SKM-1 treated with dmso at 0.1 percent for 144 hours (cell line): Measurements from ENCODE around the gene CFAP43.
A peak's percentile ranks its signal among the peaks of the same experiment; 100 is the strongest.

ENCODE experiments used
- DNase-seq: peaks from one replicate; lab custom pipeline; 2025; ENCODE audit not compliant: unreplicated experiment; lab: John Stamatoyannopoulos, UW

Gene CFAP43

DNA sequence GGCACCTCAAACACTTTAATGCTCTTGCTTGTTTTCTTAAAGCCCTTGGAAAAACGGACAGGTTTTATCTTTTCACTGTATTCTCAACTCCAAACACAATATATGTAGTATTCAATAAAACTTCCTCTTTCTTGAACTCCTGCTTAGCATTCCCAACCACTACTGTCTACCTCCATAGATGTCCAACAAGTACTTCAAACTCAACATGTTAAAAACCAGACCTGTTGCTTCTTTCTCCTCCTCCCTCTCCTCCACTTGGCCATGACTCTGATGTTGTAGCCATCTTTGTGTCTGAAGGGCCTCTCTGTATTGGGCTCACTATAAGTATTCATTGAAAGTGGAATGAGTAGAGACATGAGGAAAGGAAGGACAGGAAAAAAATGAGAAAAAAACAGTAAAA lies 130.3 kb downstream of the CFAP43 start:
- DNase-seq, result no peak

DNA sequence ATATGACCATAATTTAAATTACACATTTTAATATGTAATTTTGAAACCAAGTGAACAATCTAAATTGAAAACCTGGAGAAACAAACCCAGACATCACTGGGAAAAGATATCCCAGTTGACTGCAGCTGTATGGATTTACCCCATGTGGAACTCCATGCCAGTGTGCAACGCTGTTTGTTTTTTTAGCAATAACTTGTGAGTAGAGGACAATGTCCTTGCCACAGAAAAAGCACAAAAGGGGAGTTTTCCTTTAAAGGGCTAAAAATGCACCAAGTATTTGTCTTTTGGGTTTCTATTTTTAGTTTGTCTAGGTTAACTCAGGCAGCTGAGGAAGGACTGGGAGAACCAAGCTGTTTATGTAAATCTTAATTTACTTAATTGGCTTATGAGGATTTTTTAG lies 131.4 kb downstream of the CFAP43 start:
- no peak for DNase-seq

DNA sequence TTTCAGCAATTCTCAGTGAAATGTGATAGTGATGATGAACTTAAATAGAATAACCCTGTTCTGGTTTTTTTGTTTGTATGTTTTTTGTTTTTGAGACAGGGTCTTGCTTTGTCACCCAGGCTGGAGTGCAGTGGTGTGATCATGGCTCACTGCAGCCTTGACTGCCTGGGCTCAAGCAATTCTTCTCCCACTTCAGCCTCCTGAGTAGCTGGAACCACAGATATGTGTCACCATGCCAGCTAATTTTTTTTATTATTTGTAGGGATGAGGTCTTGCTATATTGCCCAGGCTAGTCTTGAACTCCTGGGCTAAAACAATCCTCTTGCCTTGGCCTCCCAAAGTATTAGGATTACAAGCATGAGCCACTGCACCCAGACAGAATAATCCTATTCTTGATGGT lies 132.2 kb downstream of the CFAP43 start:
- no peak for DNase-seq

DNA sequence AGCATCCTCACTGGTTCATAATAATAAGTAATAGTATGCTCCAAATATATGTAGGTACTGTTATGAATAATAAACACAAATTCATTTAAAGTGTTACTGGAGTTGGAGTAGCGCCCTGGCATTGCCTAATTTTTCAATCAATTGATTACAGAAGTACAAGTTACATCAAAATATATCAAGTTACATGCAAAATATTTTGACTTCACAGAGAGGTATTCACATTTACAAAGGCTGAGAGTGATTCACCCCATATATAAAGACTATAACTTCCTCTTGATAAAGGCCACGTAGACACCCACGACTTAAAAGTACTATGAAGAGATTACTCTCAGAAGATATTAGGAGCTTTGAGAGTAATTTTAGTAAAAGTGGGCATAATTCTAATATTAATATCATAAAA lies 132.9 kb downstream of the CFAP43 start:
- no peak for DNase-seq

DNA sequence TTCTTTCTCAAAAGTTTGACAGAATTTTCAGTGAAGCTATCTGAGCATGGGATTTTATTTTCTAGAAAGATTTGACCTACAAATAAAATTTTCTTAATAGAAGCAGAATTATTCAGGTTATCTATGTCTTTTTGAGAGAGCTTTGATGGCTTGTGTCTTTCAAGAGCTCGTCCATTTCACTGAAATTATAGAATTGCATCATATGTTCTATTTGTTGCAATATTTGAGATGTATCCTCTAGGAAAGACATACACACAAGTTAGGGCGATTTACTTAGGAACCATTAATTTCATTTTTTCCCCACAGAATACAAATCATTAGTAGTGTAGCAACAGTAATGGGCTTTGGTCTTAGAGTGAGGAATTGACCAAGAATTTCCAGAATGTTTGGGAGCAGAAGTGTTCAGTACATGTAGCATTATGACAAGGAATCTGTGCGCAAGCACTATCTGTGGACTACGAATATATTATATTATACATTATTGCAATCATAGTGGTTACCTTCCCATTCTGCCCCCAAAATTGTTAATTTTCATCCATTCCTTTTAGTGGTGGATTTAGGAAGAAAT lies 133.7 kb downstream of the CFAP43 start:
- no peak for DNase-seq

DNA sequence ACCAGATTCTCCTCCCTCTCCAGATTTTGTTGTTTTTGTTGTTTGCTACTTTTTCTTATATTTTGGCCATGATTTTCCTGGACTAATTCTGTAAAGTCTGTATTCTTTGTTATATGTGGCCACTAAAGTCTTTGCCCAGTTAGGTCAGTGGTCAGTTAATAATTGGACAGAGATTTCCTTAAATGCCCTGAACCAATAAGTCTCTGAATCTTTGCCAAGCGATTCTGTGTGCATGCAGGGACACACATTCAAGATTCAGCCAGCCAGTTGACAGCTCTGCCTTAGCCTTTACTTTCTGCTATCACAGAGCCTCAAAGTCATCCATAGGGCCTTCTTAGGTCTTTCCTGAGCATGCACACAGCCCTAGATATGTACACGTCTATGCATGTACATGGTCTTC lies 135.5 kb downstream of the CFAP43 start:
- DNase-seq, result no peak

DNA sequence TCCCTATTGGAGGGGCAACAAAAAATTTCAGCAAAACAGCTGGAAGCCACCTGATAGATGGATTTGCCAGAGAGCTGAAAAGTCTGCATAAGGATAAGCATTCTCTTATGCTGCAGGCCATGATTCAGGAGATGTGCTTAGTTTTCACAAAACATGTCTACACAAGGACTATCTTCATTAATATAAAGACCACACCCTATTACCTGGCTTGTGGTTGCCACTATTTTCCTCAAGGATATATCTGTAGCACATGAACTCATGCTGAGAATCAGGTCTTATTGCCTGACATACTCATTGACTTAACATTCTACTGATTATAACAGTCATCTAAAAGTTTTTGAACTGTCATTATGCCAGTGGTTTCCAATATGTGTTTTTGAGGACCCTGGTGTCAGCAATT lies 139.4 kb downstream of the CFAP43 start:
- DNase-seq, result no peak

DNA sequence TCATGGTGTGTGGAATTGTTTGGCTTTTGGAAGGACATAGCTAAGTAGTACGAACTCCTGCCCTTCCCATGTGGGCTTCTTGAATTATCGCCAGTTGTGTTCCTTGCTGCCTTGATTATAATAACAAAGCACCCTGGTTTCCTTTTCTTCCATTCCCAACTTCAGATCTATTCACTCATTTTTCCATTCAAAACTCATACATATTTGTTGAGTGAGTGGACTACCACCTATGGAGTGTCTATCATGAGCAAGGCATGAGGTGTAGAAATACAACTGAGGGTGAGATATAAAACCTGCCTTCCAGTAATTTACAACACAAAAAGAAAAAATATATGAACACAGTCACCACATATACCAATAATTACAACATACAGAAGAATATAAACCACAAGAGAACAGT lies 141.6 kb downstream of the CFAP43 start:
- no peak for DNase-seq

DNA sequence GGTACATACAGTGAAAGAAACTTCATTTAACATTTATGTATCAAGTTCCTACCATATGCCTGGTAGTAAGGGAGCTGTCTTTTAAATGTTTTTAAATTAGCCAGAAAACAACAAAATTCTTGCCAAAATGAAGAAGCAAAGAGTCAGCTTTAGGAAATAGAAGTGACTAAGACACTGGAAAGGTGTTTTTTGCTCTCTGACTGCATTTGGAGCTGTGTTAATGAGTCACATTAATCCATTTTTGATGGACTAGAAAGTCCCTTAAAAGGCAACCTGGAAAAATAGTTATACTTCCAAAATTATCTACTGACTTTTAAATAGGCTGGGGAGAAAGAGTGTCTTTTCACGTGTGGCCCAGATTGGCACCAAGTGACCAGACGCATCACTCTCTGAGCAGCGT lies 142.5 kb downstream of the CFAP43 start:
- no peak for DNase-seq

DNA sequence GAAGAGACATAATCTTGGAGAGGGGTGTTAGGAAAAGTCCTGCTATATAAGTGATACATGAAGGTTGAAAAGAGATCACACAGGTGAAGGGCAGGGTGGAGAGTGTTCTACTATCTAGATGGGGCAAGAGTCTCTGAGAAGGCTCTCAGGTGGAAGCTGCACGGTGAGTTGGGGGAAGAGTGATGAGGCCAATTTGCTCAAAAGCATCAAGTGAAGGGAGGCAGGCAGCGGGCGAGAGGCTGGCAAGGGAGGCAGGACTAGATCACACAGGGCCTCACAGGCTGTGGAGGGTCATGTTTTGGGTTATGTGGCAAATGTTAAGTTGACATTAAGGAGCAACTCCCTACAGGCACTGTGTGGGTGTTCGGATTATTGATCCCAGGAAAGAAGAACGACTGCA lies 143.9 kb downstream of the CFAP43 start:
- DNase-seq, result no peak

DNA sequence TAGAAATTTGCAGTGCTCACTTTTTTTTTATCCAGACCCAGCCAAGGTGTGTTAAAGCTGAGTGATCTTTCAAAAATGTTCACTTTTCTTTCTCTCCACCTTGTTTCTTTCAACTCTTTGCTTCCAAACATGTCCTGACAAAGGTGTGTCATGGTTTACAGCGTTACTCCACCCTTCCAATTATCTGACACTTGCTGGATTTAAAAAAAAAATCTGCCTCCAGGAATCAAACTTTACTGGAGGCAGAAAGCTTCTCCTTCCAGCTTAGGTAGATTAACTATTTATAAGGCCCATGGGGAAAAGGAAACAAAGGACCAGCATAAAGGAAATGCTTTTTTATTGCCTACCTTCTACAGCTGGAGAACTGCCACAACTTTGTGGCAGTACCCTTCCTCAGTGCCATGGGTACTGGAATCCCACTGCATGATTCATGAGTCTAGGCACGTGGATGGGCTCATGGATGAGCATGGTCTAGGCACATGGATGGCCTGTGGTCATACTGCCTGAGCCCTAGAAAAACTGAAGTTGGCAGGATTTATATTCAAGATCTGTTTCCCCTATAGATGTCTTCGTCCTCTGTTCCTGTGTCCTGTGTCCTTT lies 146.3 kb downstream of the CFAP43 start, which contains the start of gene COL17A1:
Gene COL17A1, minus strand, starts transcription at position 80 of the 600 bp plus-strand sequence. CDS start 5,207 bp downstream, outside the sequence.
- no peak for DNase-seq

DNA sequence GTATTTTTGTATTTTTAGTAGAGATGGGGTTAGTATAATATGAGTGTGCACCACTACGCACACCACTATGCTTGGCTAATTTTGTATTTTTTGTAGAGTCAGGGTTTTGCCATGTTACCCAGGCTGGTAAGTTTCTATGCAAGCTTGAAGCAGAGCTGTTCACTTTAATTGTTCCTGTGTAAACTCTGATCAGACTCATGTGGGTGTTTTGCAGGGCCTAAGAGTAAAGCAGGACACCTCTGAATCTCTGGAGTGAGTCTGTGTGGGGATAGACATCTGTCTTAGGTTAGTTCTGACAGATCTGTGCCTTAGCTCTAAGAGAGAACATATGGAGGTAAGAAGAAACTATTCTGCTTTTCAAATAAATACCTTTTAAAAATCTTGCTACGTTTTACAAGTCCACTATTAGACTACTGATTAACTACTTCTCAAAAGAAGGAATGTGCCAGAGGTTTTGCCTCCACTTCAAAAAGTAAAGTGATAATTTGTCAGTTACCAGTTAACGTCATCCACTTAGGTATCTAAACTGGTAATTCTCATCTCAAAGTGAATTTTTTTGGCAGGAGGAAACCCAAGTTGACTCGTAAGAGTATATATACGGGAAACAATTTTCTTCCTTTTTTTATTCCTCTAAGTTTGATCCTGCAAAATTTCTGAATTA lies 147.6 kb downstream of the CFAP43 start:
- DNase-seq, result no peak

DNA sequence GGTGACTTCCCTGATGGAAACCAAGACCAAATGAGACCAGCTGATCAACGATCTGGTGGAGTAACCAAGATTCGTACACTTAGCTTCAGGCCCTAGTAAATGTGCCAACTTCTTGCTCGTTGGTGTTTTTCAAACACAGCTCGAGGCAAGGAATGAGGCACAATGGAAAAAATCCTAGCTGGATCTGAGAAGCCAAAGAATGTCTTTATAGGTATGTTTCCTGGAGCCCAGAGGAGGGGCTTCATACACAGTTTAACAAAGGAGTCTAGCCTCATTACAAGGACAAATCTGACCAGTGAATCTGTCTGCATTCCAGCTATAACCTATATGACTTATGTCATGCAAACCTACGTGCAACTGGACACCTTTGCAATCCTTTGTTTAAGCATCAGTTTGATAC lies 150.2 kb downstream of the CFAP43 start:
- DNase-seq, result no peak

DNA sequence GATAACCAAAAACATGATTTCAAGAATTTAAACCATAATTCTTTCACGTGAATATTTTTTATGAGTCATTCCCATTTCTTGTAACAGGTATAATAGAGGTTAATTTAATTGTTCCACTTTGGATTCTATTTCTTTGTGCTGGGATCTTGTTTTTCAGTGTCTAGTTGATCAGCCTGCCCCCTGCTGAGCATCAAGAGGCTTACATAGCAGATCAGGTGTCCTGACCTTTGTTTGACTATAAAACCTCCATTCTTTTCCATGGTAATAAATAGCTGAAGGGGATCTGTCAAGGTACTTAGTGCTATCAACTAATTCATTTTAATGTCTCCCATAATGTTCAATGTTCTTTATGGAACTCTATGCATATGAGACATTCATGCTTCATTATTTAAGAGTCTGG lies 151.4 kb downstream of the CFAP43 start:
- DNase-seq, result peak; percentile 42
